ENCODE measurements around the gene ATXN7L1.

Gene ATXN7L1

GRCh38 chr7:105580022-105580740 lies 296.2 kb downstream of the ATXN7L1 start:
- H3K27me3 Mint-ChIP-seq, result peaks cover 9% of the 10 kb centered on the region
- no peaks in the 10 kb centered on the region for H3K36me3 Mint-ChIP-seq
- H3K4me1 Mint-ChIP-seq, result peaks cover 7% of the 10 kb centered on the region
- H3K4me3 Mint-ChIP-seq, result peak overlapping the region; percentile 72
- H3K9me3 Mint-ChIP-seq, result no peaks in the 10 kb centered on the region
- no peak overlapping the region for H3K27ac Mint-ChIP-seq

- Mint-ChIP-seq H3K27ac (no peak overlapping the region), H3K27me3 (peaks cover 9% of the 10 kb centered on the region), H3K9me3 (no peaks in the 10 kb centered on the region), H3K4me1 (peaks cover 7% of the 10 kb centered on the region), H3K36me3 (peaks cover 2% of the 10 kb centered on the region), H3K4me3 (no peak overlapping the region)
Measured at GRCh38 chr7:105578496-105578895, 297.9 kb downstream of the ATXN7L1 start.

- H3K27ac Mint-ChIP-seq, result no peak overlapping the region
- H3K4me3 Mint-ChIP-seq, result no peak overlapping the region
- peaks cover 7% of the 10 kb centered on the region for H3K4me1 Mint-ChIP-seq
- H3K36me3 Mint-ChIP-seq, result peaks cover 2% of the 10 kb centered on the region
- no peaks in the 10 kb centered on the region for H3K9me3 Mint-ChIP-seq
- H3K27me3 Mint-ChIP-seq, result peaks cover 7% of the 10 kb centered on the region
Measured at GRCh38 chr7:105577251-105577650, 299.1 kb downstream of the ATXN7L1 start.

GRCh38 chr7:105571891-105572290 lies 304.5 kb downstream of the ATXN7L1 start:
- H3K4me1 Mint-ChIP-seq, result no peaks in the 10 kb centered on the region
- H3K27me3 Mint-ChIP-seq, result no peaks in the 10 kb centered on the region
- no peak overlapping the region for H3K27ac Mint-ChIP-seq
- peaks cover 10% of the 10 kb centered on the region for H3K36me3 Mint-ChIP-seq
- H3K9me3 Mint-ChIP-seq, result no peaks in the 10 kb centered on the region
- no peak overlapping the region for H3K4me3 Mint-ChIP-seq

- peaks cover 10% of the 10 kb centered on the region for H3K36me3 Mint-ChIP-seq
Measured at GRCh38 chr7:105567821-105568220, 308.6 kb downstream of the ATXN7L1 start.

GRCh38 chr7:105567024-105567423 lies 309.4 kb downstream of the ATXN7L1 start:
- Mint-ChIP-seq H3K9me3 (no peaks in the 10 kb centered on the region), H3K36me3 (peaks cover 9% of the 10 kb centered on the region), H3K27me3 (no peaks in the 10 kb centered on the region), H3K4me1 (no peaks in the 10 kb centered on the region), H3K4me3 (no peak overlapping the region), H3K27ac (no peak overlapping the region)

More at GRCh38 chr7:105567821-105568220, 308.6 kb downstream of the ATXN7L1 start:
- Mint-ChIP-seq H3K27me3 (no peaks in the 10 kb centered on the region), H3K27ac (no peak overlapping the region), H3K9me3 (no peaks in the 10 kb centered on the region), H3K4me3 (no peak overlapping the region), H3K4me1 (no peaks in the 10 kb centered on the region)

- H3K36me3 Mint-ChIP-seq, result peaks cover 11% of the 10 kb centered on the region
- H3K9me3 Mint-ChIP-seq, result no peaks in the 10 kb centered on the region
- H3K4me1 Mint-ChIP-seq, result no peaks in the 10 kb centered on the region
- no peak overlapping the region for H3K27ac Mint-ChIP-seq
- H3K4me3 Mint-ChIP-seq, result no peak overlapping the region
- H3K27me3 Mint-ChIP-seq, result no peaks in the 10 kb centered on the region
Measured at GRCh38 chr7:105565190-105565589, 311.2 kb downstream of the ATXN7L1 start.

GRCh38 chr7:105559926-105560325 lies 316.5 kb downstream of the ATXN7L1 start:
- H3K4me3 Mint-ChIP-seq, result no peak overlapping the region
- peaks cover 9% of the 10 kb centered on the region for H3K36me3 Mint-ChIP-seq
- no peaks in the 10 kb centered on the region for H3K4me1 Mint-ChIP-seq
- no peaks in the 10 kb centered on the region for H3K9me3 Mint-ChIP-seq
- H3K27me3 Mint-ChIP-seq, result no peaks in the 10 kb centered on the region
- no peak overlapping the region for H3K27ac Mint-ChIP-seq

Measured in activated naive CD4-positive, alpha-beta T cell treated with anti-CD3 and anti-CD28 coated beads, Interleukin-2, amount 50 U/mL, for 24 hours (primary cell).